Measurements from ENCODE around the gene BTD.

Gene BTD

GRCh38 chr3:15660055-15660935 lies 58.8 kb downstream of the BTD start:
- FAIRE-seq = no peak
- DNase-seq (ENCODE audit: insufficient read length, low spot score) = no peak

DNA sequence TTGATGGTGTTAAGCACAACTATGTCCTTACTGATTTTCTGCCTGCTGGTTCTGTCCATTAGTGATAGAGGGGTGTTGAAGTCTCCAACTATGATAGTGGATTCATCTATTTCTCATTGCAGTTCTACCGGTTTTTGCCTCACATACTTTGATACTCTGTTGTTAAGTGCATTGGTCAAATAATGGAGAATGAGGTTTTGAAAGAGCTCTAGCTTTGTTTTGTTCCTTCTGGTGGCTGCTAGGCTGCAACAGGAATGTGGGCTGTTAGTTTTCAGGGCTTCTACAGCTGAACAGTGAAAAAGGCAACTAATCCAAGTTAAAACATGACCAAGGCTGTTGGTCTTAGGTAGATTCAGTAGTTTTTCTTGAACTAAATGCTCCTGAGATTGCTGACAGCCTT lies 62.6 kb downstream of the BTD start:
- DNase-seq (ENCODE audit: insufficient read length, low spot score) (no peak), FAIRE-seq (no peak)

GRCh38 chr3:15665510-15666150 lies 64.1 kb downstream of the BTD start:
- FAIRE-seq = no peak

DNA sequence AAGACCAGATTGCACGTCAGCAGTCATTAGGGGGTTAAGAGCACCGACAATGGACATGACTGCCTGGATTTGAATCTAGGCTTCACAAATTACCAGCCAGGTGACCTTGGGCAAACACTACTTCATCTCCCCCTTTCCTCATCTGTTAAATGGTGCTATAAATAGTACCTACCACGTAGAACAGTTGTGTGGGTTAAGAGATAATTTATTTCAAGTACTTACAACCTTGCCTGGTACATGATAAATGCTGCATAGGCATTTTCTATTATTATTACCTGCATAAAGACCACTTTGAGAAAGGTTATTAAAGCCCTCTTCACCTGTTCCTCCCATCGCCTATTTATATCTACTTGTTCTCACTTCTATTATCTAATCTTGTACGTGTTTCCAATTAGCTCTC lies 64.7 kb downstream of the BTD start:
- DNase-seq (ENCODE audit: insufficient read length, low spot score) (no peak), FAIRE-seq (no peak)

More at GRCh38 chr3:15665510-15666150, 64.1 kb downstream of the BTD start:
- DNase-seq (ENCODE audit: insufficient read length, low spot score) = no peak

DNA sequence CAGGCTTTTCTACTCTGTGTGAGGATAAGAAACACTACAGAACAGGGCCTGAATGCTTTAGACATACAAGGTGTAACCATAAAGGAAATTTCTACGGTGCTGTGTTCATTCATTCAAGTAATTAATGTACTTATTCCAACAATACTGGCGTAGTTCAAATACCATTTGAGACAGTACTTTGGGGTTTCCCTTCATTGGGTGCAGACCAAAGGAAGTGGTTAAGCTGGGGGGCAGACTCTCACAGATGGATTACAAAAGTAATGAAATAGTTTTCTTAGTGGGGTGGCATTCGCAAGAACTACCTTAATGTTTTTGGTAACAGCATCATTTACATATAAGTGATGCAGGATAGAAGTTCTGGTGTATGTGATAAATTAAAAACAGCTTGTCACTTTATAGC lies 65.9 kb downstream of the BTD start:
- DNase-seq (ENCODE audit: insufficient read length, low spot score) = no peak
- FAIRE-seq = no peak

DNA sequence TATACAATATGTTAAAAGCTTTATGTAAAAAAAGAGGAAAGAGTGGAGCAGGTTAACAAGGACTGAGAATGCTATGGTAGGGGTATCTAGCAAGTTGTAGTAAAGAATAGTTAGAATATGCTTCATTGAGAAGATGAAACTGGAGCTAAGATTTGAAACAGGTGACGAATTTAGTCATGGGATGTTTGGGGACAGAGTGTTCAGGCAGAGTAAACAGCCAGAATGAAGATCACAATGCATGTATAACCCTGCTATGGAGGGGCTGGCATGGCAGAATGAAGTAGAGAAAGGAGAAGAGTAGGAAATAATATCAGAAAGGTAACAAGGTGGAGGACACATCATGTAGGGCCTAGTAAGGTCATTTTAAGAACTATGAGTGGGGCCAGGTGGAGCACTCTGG lies 72.0 kb downstream of the BTD start:
- DNase-seq (ENCODE audit: insufficient read length, low spot score) (no peak), FAIRE-seq (no peak)

DNA sequence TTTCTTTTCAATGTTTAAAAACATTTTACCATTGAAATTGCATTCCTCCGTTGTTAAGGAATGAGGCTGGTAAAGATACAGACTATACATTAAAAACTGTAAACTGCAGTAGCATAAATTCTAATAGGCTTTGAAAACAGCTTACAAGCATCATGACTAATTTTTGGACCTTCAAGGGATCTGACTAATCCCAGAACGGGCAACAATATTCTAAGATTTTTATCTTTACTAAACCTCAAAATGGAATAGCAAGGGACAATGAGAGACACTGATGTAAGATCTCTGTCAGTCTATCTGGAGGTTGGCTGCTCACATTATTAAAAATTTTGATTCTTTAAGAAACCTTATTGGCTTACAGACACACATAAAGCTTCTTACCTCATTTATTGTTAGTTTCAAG lies 74.7 kb downstream of the BTD start:
- FAIRE-seq (no peak), DNase-seq (ENCODE audit: insufficient read length, low spot score) (no peak)

- FAIRE-seq = no peak
- DNase-seq (ENCODE audit: insufficient read length, low spot score) = no peak
Measured at GRCh38 chr3:15679306-15679705, 77.8 kb downstream of the BTD start.

DNA sequence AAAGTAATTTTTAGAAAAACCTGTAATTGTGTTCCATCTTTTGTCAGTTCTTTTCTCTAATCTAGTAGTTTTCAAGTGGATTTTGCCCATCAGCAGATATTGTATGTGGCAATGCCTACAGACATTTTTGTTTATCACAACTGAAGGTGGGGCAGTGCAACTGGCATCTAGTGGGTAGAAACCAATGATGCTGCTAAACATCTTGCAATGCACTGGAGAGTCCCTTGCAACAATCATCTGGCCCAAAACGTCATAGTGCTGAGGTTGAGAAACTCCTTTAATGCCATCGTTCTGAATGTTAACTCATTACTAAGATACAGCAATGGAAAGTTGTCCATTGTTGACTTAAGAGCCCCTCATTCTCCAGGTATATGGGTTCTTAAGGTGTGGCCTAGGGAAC lies 80.1 kb downstream of the BTD start:
- FAIRE-seq = no peak
- no peak for DNase-seq (ENCODE audit: insufficient read length, low spot score)

- FAIRE-seq (no peak), DNase-seq (ENCODE audit: insufficient read length, low spot score) (no peak)
Measured at GRCh38 chr3:15682561-15683185, 81.1 kb downstream of the BTD start.

DNA sequence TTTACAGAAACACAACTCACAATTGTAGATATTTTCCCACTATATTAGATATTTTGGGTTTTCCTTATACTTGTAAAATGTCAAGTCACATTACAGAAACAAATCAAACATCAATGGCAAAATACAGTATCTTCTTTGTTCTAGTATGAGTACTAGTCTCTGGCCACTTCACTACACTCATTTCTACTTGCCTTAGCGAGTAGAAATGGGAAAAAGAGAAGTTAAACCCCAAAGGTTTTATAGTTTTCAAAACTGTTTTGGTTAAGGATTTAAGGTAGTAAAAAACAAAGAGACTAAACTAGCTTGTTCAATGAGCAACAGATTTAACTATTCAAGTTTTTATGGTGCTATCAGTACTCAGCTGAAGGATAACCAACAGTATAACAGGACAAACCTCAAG lies 81.7 kb downstream of the BTD start:
- DNase-seq (ENCODE audit: insufficient read length, low spot score) (no peak), FAIRE-seq (no peak)

DNA sequence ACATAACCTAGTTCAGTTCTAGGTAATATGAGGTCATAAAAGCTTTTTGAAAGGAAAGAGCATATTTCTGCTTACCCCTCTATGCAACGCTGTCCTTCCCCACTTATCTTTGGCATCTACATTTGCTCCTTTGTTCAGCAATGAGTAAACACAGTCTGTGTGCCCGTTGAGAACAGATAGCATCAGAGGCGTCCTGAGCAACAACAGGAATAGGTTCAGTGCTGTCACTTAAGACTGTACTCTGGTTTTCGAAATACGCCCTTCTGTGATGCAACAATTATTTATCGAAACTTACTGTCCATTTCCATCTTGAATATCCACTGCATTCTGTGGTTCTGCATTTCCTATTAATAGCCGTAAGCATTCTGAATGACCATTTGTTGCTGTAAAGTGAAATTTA lies 84.4 kb downstream of the BTD start:
- FAIRE-seq = no peak
- DNase-seq (ENCODE audit: insufficient read length, low spot score) = no peak

- DNase-seq (ENCODE audit: insufficient read length, low spot score) (no peak), FAIRE-seq (no peak)
Measured at GRCh38 chr3:15690230-15690629, 88.7 kb downstream of the BTD start.

GRCh38 chr3:15690748-15691147 lies 89.2 kb downstream of the BTD start:
- FAIRE-seq (no peak), DNase-seq (ENCODE audit: insufficient read length, low spot score) (no peak)

DNA sequence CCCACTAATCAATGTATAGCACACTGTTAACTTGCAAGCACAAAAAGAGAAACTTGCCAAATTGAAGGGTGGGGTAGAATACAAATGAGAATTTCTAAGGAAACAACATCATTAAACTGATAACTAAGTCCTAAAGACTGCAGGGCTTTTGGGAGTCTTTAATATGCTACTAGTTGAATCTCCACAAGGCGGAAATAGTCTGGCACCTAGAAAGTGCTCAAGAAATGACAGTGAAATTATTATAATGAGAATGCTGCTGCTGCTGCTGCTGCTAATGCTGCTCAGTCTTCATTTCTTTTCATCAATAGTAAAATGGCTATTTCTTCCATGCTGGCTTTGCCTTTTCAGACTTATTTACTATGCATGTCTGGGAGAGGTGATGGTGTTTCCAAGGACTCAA lies 91.8 kb downstream of the BTD start:
- FAIRE-seq = no peak
- no peak for DNase-seq (ENCODE audit: insufficient read length, low spot score)

DNA sequence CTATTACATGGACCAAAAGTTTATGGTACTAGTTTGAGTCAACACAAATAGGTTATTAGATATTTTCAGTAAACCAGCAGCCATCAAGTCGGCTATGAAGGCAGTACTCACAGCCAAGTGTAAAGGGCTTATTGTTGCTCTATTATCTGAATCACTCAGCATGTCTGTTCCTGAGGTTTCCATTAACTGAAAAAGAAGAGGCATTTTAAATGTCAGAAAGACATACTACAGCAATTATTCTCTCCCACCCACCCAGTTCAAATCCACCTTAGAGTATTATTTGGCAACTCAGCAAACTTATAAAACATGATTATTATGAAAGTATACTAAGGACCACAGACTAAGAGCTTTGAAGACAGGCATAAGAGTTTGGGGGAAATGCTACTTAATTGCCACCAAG lies 93.1 kb downstream of the BTD start:
- DNase-seq (ENCODE audit: insufficient read length, low spot score) (no peak), FAIRE-seq (no peak)
